GM19397 (cell line): ENCODE results near the gene COL23A1.
"Not testable (repeated sequence)": the region's sequence is repeated elsewhere in the genome, so short reads cannot be mapped to it uniquely, and the experiment has no call there.

Experiments used
- ATAC-seq: cut with Tn5 transposase; IDR thresholded peaks from one replicate; pipeline ENCODE4 v1.9.1; 2021; ENCODE audit warnings: mild to moderate bottlenecking, moderate library complexity; ENCODE audit not compliant: unreplicated experiment

COL23A1 gene

DNA sequence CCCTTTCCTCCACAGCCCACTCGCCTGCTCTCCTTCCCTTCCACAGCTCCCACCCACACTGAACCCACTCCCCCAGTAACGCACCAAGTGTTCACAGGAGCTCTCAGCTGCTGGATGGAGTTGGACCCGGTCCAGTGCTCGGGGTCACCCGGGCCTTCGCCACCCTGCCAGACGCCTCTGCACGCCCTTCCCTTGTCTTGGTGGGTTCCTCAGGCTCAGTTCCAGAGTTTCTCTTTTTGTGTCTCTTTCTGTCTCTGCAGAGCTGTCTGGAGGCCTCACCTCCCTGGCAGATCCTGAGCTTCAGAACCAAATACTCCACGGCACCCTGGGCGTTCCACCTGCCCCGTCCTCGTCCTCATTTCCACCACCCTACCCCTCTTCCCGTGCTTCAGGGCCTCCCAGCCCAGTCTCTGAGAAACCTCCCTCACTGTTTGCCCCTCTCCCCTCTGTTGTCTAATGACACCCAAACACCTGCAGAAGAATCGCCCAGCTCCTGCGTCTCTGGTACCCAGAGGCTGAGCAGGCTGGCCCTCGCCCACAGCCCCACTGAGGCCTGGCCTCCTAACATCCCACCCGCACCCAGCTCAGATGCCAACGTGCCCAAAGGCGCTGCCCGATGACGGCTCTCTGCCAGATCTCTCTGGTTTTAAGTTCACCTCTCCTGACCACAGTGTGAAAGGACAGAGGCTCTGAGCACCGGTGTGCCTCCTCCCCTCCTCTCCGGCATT lies 74.3 kb downstream of the COL23A1 start:
- no peak for ATAC-seq

DNA sequence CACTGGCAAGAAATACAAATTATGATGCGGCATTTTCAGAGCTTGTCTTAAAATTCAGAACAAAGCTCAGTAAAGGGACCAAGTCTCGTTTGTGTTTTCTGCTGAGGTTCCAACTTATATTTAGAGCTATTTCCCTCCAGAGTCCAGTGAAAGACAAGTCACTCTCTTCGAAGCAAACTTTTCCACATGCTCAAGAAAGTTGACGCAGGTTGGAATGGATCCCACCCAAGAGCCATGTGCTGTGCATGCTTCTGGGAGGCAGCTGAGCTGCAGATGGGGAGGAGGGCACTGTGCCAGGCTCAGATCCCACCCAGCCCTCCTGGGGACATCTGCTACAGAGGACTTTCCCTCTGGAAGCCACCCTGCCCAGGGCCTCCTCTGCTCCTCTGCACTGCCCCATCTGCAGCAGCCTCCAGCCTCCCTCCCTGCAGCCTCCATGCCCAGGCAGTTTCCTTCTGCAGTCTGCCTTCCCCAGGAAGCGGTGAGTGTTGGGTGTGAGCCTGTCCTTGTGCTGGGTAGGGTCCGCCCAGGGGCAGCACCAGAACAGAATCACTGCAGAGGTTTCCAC lies 75.3 kb downstream of the COL23A1 start:
- no peak for ATAC-seq

DNA sequence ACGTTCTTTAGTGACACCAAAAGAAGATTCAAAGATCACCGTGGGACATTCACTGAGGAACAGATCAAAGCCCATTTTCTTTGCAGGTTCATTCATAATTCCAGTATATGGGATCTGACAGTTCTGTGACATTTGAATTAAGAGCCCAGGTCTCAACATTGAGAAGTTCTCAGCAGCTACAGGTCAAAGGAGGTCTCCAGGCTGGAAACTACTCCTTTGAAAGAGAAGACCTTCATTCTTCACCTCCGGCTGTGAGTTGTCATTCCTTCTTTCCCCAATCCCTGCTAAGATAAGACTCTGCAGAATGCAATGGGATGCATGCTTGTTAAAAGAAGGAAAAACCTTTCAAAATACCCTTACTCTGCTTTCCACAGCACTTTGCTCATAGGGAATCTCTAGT lies 79.0 kb downstream of the COL23A1 start:
- ATAC-seq = no peak

- no peak for ATAC-seq
These were observed 80.6 kb downstream of the COL23A1 start for GRCh38 chr5:178509491-178510057.

DNA sequence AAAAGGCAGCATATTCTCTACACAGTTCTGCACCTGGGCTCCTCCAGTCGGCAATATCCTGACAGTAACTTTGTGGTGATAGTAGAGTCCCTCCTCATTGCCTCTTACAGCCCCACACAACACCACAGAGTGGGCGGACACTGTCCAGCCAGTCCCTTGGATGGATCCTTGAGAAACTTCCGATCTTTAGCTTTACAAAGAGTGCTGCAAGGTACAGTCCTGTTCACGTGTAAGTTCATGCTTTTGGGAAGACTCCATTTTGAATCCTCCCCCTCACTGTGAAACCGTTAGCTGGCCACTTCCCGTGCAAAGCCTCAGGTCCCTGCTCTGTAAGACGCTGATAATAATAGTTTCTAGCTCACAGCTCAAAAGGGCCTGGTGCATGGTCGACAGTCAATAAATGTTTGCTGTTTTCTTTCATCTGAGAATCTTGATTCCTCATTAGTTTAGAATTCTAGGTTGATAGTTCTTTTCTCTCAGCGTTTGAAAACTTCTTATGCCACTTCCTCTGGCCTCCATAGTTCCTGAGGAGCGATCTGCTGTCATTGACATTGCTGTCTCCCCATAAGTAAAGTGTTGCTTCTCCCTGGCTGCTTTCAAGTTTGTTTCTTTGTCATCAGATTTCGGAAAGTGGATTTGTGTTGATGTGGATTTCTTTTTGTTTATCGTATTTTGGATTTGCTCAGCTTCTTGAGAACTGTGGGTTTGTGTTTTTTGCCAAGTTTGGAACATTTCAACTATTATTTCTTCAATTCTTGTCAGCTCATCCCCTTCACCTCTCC lies 82.9 kb downstream of the COL23A1 start:
- no peak for ATAC-seq

DNA sequence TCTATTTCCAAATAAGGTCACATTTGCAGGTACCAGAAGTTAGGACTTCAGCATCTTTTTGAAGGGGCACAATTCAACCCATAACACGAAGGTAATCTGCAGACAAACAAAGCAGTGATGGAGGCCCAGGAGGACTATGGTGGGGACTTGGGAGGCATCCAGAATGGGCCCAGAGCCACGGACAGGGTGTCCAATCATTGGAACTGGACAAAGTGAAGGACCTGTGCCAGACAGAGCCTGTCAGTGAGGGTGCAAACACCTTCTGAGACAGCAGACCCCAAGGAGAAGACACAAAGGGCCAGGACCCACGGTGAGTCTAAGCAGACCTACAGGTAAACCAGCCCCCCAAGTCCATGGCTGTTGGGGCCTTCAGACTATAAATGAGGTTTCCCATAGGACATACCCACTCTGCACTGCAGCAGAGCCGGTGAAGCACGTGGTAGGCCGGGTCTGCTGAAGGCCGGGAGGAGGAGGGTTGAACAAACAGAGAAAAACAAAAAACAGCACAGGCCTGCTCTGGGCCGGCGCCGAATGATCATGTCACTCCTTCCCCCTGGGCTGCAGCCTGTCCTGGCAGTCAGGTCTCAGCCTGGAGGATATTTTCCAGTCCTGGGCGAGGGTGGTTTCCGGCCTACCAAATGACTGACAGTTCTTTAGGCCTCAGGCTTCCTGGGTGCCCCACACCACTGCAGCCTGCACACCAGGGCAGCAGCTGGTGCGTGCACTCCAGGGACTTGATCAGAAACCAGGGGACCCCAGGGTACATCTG lies 84.4 kb downstream of the COL23A1 start:
- ATAC-seq = no peak

- no peak for ATAC-seq
These were observed 85.7 kb downstream of the COL23A1 start for GRCh38 chr5:178504340-178504960.

DNA sequence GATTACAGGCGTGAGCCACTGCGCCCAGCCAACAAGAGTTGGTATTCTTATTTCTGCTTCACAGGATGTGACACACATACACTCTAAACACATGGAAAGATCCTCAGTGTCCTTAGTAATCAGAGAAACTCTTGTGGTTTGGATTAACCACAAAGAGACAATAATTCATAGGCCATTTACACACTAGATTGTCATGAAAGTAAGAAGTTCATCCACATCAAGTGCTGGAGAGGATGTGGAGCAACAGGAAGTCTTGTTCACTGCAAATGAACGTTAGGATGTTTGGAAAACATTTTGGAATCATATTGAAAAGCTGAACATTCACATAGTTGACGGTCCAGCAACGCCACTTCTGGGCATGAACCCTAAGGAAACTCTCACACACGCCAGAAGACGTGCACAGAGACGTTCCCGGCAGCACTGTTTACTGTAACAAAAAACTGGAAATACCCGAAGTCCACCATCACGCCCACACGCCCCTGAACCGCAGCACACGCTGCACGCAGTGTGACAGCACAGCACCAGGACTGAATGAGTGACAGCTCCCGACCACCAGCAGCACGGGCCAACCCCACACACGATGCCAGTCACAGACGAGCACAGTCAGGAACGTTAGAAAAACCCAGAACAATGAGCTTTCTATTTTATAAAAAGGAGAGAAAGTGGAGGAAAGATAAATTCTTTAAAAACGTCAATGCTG lies 87.6 kb downstream of the COL23A1 start:
- no peak for ATAC-seq

DNA sequence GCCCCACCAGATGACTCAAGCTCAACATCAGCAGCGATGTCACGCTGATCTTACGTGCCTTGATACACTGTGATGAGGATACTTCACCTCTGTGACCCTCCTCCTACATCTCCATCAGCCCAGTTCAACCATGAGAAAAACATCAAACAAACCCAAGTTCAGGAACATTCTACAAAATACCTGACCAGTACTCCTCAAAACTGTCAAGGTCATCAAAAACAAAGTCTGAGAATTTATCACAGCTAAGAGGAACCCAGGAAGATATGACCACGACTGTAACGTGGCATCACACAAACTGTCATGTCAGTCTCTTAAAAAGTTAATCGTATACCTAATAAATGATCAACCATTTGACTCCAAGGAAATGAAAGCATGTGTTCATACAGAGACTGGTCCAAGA lies 90.8 kb downstream of the COL23A1 start:
- ATAC-seq = no peak

DNA sequence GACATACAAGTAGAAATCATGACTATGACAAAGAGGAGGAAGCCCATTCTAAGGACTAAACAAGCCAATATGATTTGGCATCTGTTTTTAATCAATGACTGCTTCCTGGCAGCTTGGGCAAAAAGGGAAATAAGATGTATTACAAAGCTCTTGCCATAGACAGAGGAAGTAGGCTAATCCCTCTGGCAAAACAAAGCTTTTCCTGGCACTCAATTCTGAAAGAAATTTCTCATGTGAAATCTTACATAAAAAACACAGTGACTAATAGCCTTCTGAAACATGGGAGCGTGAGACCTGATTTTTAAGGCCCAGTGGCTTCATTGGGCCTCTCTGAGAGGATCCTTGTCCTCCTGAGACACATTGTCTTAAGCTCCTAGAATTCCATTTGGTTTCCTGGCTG lies 93.6 kb downstream of the COL23A1 start:
- ATAC-seq = no peak

DNA sequence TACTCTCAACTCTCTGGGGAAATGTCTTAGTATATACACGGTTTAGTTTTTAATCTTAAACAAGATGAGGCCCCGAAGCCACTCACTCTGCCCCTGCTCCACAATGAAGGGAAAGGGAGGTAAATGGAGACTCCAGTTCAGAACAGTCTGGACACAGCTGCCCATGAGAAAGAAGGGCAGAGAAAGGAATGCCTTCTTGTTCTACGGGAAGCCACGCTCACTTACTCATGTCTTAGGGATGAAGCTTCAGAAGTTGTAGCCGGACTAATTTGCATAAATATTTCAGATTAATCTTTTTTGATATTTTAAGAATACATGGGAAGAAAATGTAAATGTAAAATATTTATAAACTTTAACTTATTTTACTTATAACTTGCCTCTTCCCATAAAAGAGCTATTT lies 94.0 kb downstream of the COL23A1 start:
- ATAC-seq = no peak

DNA sequence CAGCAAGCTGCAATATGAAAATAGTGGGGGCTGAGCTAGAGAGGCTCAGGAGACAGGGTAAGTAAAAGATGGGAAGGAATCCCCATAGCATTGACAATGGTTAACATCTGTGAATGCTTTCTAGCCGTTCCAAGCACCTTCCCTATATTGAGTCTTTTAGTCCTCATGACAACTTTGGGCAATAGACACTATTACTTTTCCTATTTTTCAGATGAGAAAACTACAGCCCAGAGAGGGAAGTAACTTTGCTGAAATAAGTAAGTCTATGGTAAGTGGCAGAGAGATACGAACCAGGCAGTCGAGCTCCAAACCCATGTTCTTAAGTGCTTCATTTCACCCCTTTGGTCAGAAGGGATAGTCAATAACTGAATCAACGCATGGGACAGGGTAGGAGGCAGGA lies 94.5 kb downstream of the COL23A1 start:
- no peak for ATAC-seq

- no peak for ATAC-seq
These were observed 97.9 kb downstream of the COL23A1 start for GRCh38 chr5:178492278-178492677.

GRCh38 chr5:178490935-178491652 lies 99.1 kb downstream of the COL23A1 start:
- no peak for ATAC-seq

- no peak for ATAC-seq
These were observed 100.8 kb downstream of the COL23A1 start for GRCh38 chr5:178489271-178489976.

GRCh38 chr5:178488696-178489095 lies 101.5 kb downstream of the COL23A1 start:
- no peak for ATAC-seq

- ATAC-seq = no peak
These were observed 102.1 kb downstream of the COL23A1 start for GRCh38 chr5:178487911-178488600.

DNA sequence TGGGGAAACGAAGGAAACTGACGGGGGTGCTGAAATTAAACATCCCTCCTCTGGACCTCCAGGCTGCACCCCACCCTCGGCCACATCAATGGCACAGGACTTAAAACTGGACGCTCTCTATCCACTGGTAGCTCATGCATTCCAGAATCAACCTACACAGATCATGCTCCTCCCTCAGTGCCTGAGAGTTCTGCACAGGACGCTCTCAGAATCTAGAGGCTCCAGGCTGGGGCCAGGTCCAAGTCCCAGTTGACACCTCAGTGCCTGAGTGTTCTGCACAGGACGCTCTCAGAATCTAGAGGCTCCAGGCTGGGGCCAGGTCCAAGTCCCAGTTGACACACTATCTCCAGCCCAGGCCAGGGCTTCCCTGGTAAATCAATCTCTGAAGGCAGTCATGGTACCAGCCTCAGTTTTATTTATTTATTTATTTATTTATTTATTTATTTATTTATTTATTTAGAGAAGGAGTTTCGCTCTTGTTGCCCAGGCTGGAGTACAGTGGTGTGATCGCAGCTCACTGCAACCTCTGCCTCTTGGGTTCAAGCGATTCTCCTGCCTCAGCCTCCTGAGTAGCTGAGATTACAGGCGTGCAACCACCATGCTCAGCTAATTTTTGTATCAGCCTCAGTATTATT lies 103.2 kb downstream of the COL23A1 start:
- not testable (repeated sequence) for ATAC-seq
